B cell (primary cell): Measurements from ENCODE around the gene AGAP1. TPM values are rescaled to one million over a fixed set of nuclear protein-coding genes. Genes with fewer than 3 reads are reported as not detected.

Experiments
- ATAC-seq: fragments of 200-7000 bp; cut with Tn5 transposase; one replicate; pipeline ENCODE4 v1.10.0; 2021; ENCODE audit warnings: low read depth, mild to moderate bottlenecking, moderate number of reproducible peaks, moderate library complexity
- CTCF ChIA-PET: fragments of 350-600 bp; sonication (Branson Sonifier 250); formaldehyde crosslinking; loops from one replicate; lab custom pipeline; 2021; ENCODE audit warnings: antibody characterized with exemption, inconsistent platforms; lab: Charles Lee
- POLR2A ChIA-PET: fragments of 350-600 bp; sonication (Branson Sonifier 250); formaldehyde crosslinking; loops from one replicate; lab custom pipeline; 2021; ENCODE audit warnings: antibody characterized with exemption; lab: Charles Lee
- DNase-seq: peaks from one replicate; pipeline ENCODE4 v3.0.0; 2013
- H2AFZ ChIP-seq: 2 replicates; pipeline ENCODE4 v1.6.1; 2012; ENCODE audit warnings: mild to moderate bottlenecking, low read depth, low read length; ENCODE audit not compliant: insufficient read depth, poor library complexity, severe bottlenecking
- H3K27ac ChIP-seq, 2 donors: 1 replicate in 1 of 2; 2 replicates in 1 of 2; pipeline ENCODE4 v1.5.1; 2012 to 2013; ENCODE audit warnings: low read length in 2 of 2, mild to moderate bottlenecking in 2 of 2, moderate library complexity in 1 of 2
- H3K27me3 ChIP-seq, 4 experiments: fragments of 200-600 bp in 1 of 4; sonication (generic) in 1 of 4; replicated peaks in 1 of 4; 1 replicate in 2 of 4; 2 replicates in 2 of 4; pipeline versions ENCODE4 v1.6.1 to v1.7.0; 2013 to 2016; ENCODE audit warnings: low read length in 3 of 4, mild to moderate bottlenecking in 2 of 4, mixed read lengths in 1 of 4, moderate library complexity in 1 of 4; ENCODE audit not compliant: insufficient read depth in 4 of 4, control insufficient read depth in 3 of 4; ENCODE audit errors: control extremely low read depth in 1 of 4
- H3K36me3 ChIP-seq, 2 experiments: replicated peaks in 1 of 2; 1 replicate in 1 of 2; 2 replicates in 1 of 2; pipeline versions ENCODE4 v1.6.1 to v1.7.1; 2013; ENCODE audit warnings: low read length in 1 of 2; ENCODE audit not compliant: insufficient read depth in 2 of 2, control insufficient read depth in 1 of 2; ENCODE audit errors: control extremely low read depth in 1 of 2, extremely low read depth in 1 of 2
- H3K4me1 ChIP-seq, 2 donors: fragments of 200-600 bp in 1 of 2; sonication (generic) in 1 of 2; 1 replicate in 1 of 2; 2 replicates in 1 of 2; pipeline versions ENCODE4 v1.5.1 to v1.6.1; 2013 to 2017; ENCODE audit warnings: low read length in 2 of 2; ENCODE audit not compliant: control insufficient read depth in 2 of 2, insufficient read depth in 2 of 2
- H3K4me2 ChIP-seq: replicated peaks from 2 replicates; pipeline ENCODE3; 2012; ENCODE audit warnings: mild to moderate bottlenecking, low read depth, low read length; ENCODE audit not compliant: poor library complexity, severe bottlenecking
- H3K4me3 ChIP-seq, 5 experiments: fragments of 200-600 bp in 1 of 5; sonication (generic) in 1 of 5; 1 replicate in 3 of 5; 2 replicates in 2 of 5; pipeline versions ENCODE4 v1.5.1 to v1.7.0; 2011 to 2016; ENCODE audit warnings: low read length in 4 of 5, mild to moderate bottlenecking in 4 of 5, low read depth in 2 of 5, control low read depth in 1 of 5, moderate library complexity in 1 of 5; ENCODE audit not compliant: insufficient read depth in 1 of 5; ENCODE audit errors: control extremely low read depth in 1 of 5, extremely low read depth in 1 of 5
- H3K79me2 ChIP-seq: fragments of 200-600 bp; sonication (generic); one replicate; pipeline ENCODE4 v1.6.0; 2016; ENCODE audit warnings: low read length; ENCODE audit not compliant: control insufficient read depth, insufficient read depth
- H3K9ac ChIP-seq: fragments of 200-600 bp; sonication (generic); 2 replicates; pipeline ENCODE4 v1.6.1; 2017; ENCODE audit warnings: mild to moderate bottlenecking, low read length, moderate library complexity
- H3K9me3 ChIP-seq, 3 donors: one replicate each; pipeline versions ENCODE4 v1.6.1 to v1.7.1; 2013; ENCODE audit warnings: low read length in 2 of 3; ENCODE audit not compliant: control insufficient read depth in 2 of 3, insufficient read depth in 1 of 3; ENCODE audit errors: control extremely low read depth in 1 of 3
- H4K20me1 ChIP-seq: 2 replicates; pipeline ENCODE4 v1.6.0; 2012; ENCODE audit warnings: mild to moderate bottlenecking, low read length; ENCODE audit not compliant: insufficient read depth, control insufficient read depth, poor library complexity, severe bottlenecking
- H3K27ac Mint-ChIP-seq: one replicate; pipeline ENCODE4 v1.8.0; 2021; ENCODE audit warnings: mixed read lengths
- H3K27me3 Mint-ChIP-seq: one replicate; pipeline ENCODE4 v1.8.0; 2021; ENCODE audit warnings: mixed read lengths
- H3K4me1 Mint-ChIP-seq: one replicate; pipeline ENCODE4 v1.8.0; 2021; ENCODE audit warnings: mixed read lengths
- H3K4me3 Mint-ChIP-seq: one replicate; pipeline ENCODE4 v1.8.0; 2021; ENCODE audit warnings: mixed read lengths
- H3K9me3 Mint-ChIP-seq: one replicate; pipeline ENCODE4 v1.8.0; 2022; ENCODE audit warnings: mixed read lengths; ENCODE audit not compliant: insufficient read depth
- EZH2 ChIP-seq: IDR thresholded peaks from 2 replicates; pipeline ENCODE4 v1.6.1; 2012; ENCODE audit warnings: borderline replicate concordance, low read depth, mild to moderate bottlenecking, moderate library complexity, low read length; ENCODE audit not compliant: insufficient read depth, poor library complexity, severe bottlenecking
- WGBS: methylation state at CpG from one replicate; pipeline ENCODE4 v1.1.5; 2013; ENCODE audit warnings: missing lambda C conversion rate; ENCODE audit not compliant: insufficient coverage; 5-methylcytosine and 5-hydroxymethylcytosine counted together
- intact Hi-C: fragments of 100-400 bp; cut with micrococcal nuclease; formaldehyde crosslinking; loops from one replicate; pipeline ENCODE4 v1.10.0; 2022
- polyA plus RNA-seq: library from polyadenylated mRNA; depleted of rRNA; stranded (reverse); fragments of >200 nt; gene quantifications from 2 replicates; pipeline ENCODE4 v1.2.3, GENCODE V29; 2012
- total RNA-seq, 2 donors: library from RNA; stranded (reverse); fragments of 120-200 nt in 1 of 2; gene quantifications; 1 replicate in 1 of 2; 2 replicates in 1 of 2; pipeline versions ENCODE4 v1.2.3 to v1.2.4, GENCODE V29; 2013 to 2022
- TF ChIP-seq, protein P1 (sequence below): fragments of 200-600 bp; IDR thresholded peaks from one replicate; pipeline ENCODE4 v1.8.0; 2022; ENCODE audit warnings: antibody characterized with exemption, mild to moderate bottlenecking

Gene AGAP1
- total and polyA plus RNA-seq, 2 donors (not counting 1 experiment from before 2014, with no cell fraction given) = 0.01 TPM; not detected in 1

DNA sequence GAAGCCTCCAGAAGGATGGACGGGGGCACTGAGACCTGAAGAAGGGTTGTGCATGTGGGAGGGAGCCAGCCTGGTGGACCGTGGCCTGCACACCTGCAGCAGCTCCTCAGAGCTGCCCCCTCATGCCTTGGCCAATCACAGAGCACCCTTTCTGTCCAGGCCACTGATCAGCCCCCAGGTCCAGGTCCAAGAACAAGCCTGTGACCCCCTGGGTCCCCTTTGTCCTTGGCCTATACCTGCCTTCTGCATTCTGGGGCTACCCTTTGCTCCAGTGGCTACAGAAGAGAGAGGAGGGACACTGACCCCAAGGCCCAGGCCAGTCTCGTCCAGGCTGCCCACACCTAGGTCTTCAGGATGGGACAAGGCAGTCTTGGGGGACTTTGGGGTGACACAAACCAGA, 62.2 kb downstream of the AGAP1 start:
- H3K9ac ChIP-seq = no peak overlapping the region
- 38% methylated on average over 2 of the region's 3 CpGs for WGBS

DNA sequence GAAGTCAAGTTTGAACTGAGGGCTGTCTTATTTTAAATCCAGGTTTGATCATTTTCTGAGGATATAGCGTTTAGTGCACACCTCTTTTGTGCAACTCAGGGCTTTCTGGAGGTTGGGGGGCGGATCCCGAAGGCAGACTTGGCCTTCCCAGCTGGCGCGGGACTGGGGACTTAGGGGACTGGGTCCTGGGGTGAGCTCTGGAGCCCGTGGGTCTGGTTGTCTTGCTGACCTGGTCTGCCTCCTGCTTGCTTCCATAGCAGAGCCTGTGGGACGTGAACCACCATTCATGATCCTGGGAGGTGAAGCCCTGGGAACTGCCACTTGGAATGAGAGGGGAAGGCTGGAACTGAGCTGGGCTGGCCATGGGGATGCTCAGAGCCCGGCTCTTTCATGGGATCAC, 63.1 kb downstream of the AGAP1 start:
- CTCF ChIA-PET = no interaction called here
- H3K9ac ChIP-seq = no peak overlapping the region
- Mint-ChIP-seq H3K9me3 (no peaks in the 10 kb centered on the region), H3K27me3 (peaks cover 39% of the 10 kb centered on the region), H3K27ac (no peak overlapping the region), H3K4me1 (no peaks in the 10 kb centered on the region), H3K4me3 (no peak overlapping the region)
- no peaks in the 10 kb centered on the region for H3K4me1 ChIP-seq
- 87% methylated on average over 8 of the region's 8 CpGs for WGBS
- ATAC-seq = no peak
- H4K20me1 ChIP-seq = no peaks in the 10 kb centered on the region
- no peak for DNase-seq
- TF ChIP-seq, protein P1, sequence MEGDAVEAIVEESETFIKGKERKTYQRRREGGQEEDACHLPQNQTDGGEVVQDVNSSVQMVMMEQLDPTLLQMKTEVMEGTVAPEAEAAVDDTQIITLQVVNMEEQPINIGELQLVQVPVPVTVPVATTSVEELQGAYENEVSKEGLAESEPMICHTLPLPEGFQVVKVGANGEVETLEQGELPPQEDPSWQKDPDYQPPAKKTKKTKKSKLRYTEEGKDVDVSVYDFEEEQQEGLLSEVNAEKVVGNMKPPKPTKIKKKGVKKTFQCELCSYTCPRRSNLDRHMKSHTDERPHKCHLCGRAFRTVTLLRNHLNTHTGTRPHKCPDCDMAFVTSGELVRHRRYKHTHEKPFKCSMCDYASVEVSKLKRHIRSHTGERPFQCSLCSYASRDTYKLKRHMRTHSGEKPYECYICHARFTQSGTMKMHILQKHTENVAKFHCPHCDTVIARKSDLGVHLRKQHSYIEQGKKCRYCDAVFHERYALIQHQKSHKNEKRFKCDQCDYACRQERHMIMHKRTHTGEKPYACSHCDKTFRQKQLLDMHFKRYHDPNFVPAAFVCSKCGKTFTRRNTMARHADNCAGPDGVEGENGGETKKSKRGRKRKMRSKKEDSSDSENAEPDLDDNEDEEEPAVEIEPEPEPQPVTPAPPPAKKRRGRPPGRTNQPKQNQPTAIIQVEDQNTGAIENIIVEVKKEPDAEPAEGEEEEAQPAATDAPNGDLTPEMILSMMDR = no peak
- TF ChIP-seq EZH2 = no peak
- H2AFZ ChIP-seq = no peak overlapping the region
- H3K79me2 ChIP-seq = no peaks in the 10 kb centered on the region
- H3K4me3 ChIP-seq = no peak overlapping the region
- intact Hi-C loops = no loop called here
- no peaks in the 10 kb centered on the region for H3K36me3 ChIP-seq
- peaks cover 0 to 3% (median 0%) of the 10 kb centered on the region in 3 donors for H3K9me3 ChIP-seq
- POLR2A ChIA-PET = no interaction called here
- H3K4me2 ChIP-seq = no peak overlapping the region
- no peak overlapping the region for H3K27ac ChIP-seq
- H3K27me3 ChIP-seq = peaks cover 0 to 2% (median 0%) of the 10 kb centered on the region in 4 experiments

More for the DNA sequence above, 62.2 kb downstream of the AGAP1 start:
- no peaks in the 10 kb centered on the region for H3K4me1 ChIP-seq
- Mint-ChIP-seq H3K4me1 (no peaks in the 10 kb centered on the region), H3K4me3 (no peak overlapping the region), H3K27ac (no peak overlapping the region), H3K27me3 (peaks cover 34% of the 10 kb centered on the region), H3K9me3 (no peaks in the 10 kb centered on the region)
- no peaks in the 10 kb centered on the region for H3K79me2 ChIP-seq
- H3K9me3 ChIP-seq = peaks cover 0 to 3% (median 0%) of the 10 kb centered on the region in 3 donors
- POLR2A ChIA-PET = no interaction called here
- H2AFZ ChIP-seq = no peak overlapping the region
- peaks cover 0 to 2% (median 0%) of the 10 kb centered on the region in 4 experiments for H3K27me3 ChIP-seq
- ATAC-seq = no peak
- H4K20me1 ChIP-seq = no peaks in the 10 kb centered on the region
- CTCF ChIA-PET = no interaction called here
- TF ChIP-seq, protein P1 = no peak
- TF ChIP-seq EZH2 = no peak
- intact Hi-C loops = no loop called here
- no peak overlapping the region for H3K4me2 ChIP-seq
- no peak for DNase-seq
- H3K4me3 ChIP-seq = no peak overlapping the region
- H3K27ac ChIP-seq = no peak overlapping the region
- H3K36me3 ChIP-seq = no peaks in the 10 kb centered on the region
